Astrocyte (in vitro differentiated cells and primary cell): Measurements from ENCODE around the gene PDZD2. TPM values are rescaled to one million over a fixed set of nuclear protein-coding genes. Genes with fewer than 3 reads are reported as not detected.

Source experiments
- DNase-seq: peaks from one replicate; pipeline ENCODE4 v3.0.0-alpha.2; 2010; ENCODE audit warnings: low read depth
- FAIRE-seq: peaks from 2 replicates; lab custom pipeline; 2011; peaks lifted over from hg19 to GRCh38; lab: Jason Lieb, UNC
- H2AFZ ChIP-seq: 2 replicates; pipeline ENCODE4 v1.6.0; 2012; ENCODE audit warnings: low read depth, low read length, inconsistent platforms
- H3K27ac ChIP-seq: 2 replicates; pipeline ENCODE4 v1.5.1; 2011; ENCODE audit warnings: low read depth, low read length, inconsistent platforms
- H3K27me3 ChIP-seq: 2 replicates; pipeline ENCODE4 v1.6.0; 2011; ENCODE audit warnings: low read length, inconsistent platforms; ENCODE audit not compliant: insufficient read depth
- H3K36me3 ChIP-seq: 2 replicates; pipeline ENCODE4 v1.5.1; 2011; ENCODE audit warnings: low read length, inconsistent platforms; ENCODE audit not compliant: insufficient read depth
- H3K4me1 ChIP-seq: 2 replicates; pipeline ENCODE4 v1.5.1; 2011; ENCODE audit warnings: low read length, inconsistent platforms; ENCODE audit not compliant: insufficient read depth
- H3K4me2 ChIP-seq: 2 replicates; pipeline ENCODE4 v1.6.0; 2012; ENCODE audit warnings: low read length, inconsistent platforms
- H3K4me3 ChIP-seq: 2 replicates; pipeline ENCODE4 v1.5.1; 2011; ENCODE audit warnings: low read depth, mild to moderate bottlenecking, low read length, inconsistent platforms; ENCODE audit not compliant: insufficient read depth
- H3K79me2 ChIP-seq: 2 replicates; pipeline ENCODE4 v1.6.0; 2012; ENCODE audit warnings: mild to moderate bottlenecking, low read length, inconsistent platforms; ENCODE audit not compliant: insufficient read depth
- H3K9ac ChIP-seq: 2 replicates; pipeline ENCODE4 v1.6.0; 2012; ENCODE audit warnings: mild to moderate bottlenecking, low read length, inconsistent platforms
- H3K9me3 ChIP-seq: 2 replicates; pipeline ENCODE4 v1.5.1; 2012; ENCODE audit warnings: low read depth, mild to moderate bottlenecking, low read length, inconsistent platforms; ENCODE audit not compliant: insufficient read depth
- H4K20me1 ChIP-seq: 2 replicates; pipeline ENCODE4 v1.6.0; 2012; ENCODE audit warnings: low read length, inconsistent platforms; ENCODE audit not compliant: insufficient read depth
- H3K27ac Mint-ChIP-seq: one replicate; pipeline ENCODE4 v1.8.0; 2021; ENCODE audit warnings: mild to moderate bottlenecking, mixed read lengths; ENCODE audit not compliant: unreplicated experiment
- H3K27me3 Mint-ChIP-seq: one replicate; pipeline ENCODE4 v1.8.0; 2021; ENCODE audit warnings: low read depth, mixed read lengths; ENCODE audit not compliant: unreplicated experiment
- H3K36me3 Mint-ChIP-seq: one replicate; pipeline ENCODE4 v1.8.0; 2021; ENCODE audit warnings: low read depth, mixed read lengths; ENCODE audit not compliant: unreplicated experiment
- H3K4me1 Mint-ChIP-seq: one replicate; pipeline ENCODE4 v1.8.0; 2021; ENCODE audit warnings: low read depth, mixed read lengths; ENCODE audit not compliant: unreplicated experiment
- H3K4me3 Mint-ChIP-seq: one replicate; pipeline ENCODE4 v1.8.0; 2021; ENCODE audit warnings: mild to moderate bottlenecking, moderate library complexity, mixed read lengths; ENCODE audit not compliant: unreplicated experiment
- H3K9me3 Mint-ChIP-seq: one replicate; pipeline ENCODE4 v1.8.0; 2021; ENCODE audit warnings: mild to moderate bottlenecking, mixed read lengths; ENCODE audit not compliant: unreplicated experiment
- CTCF ChIP-seq: IDR thresholded peaks from 2 replicates; pipeline ENCODE4 v1.5.1; 2011; ENCODE audit warnings: low read depth, mild to moderate bottlenecking, inconsistent platforms, low read length, moderate library complexity; ENCODE audit not compliant: insufficient read depth
- EZH2 ChIP-seq: IDR thresholded peaks from 2 replicates; pipeline ENCODE4 v1.6.1; 2012; ENCODE audit warnings: mild to moderate bottlenecking, low read length, inconsistent platforms; ENCODE audit not compliant: insufficient read depth
- total RNA-seq: library from RNA; stranded (reverse); gene quantifications from 2 replicates; pipeline ENCODE4 v1.2.1, GENCODE V29; 2021

Gene PDZD2
- total RNA-seq, 1 donor from 2014 or later: 10.3 TPM

GRCh38 chr5:32090026-32090754 is 451.3 kb downstream of the PDZD2 start:
- Histone ChIP-seq H3K9me3 (no peaks in the 10 kb centered on the region), H3K27me3 (no peaks in the 10 kb centered on the region), H3K4me3 (no peak overlapping the region), H2AFZ (no peak overlapping the region), H4K20me1 (no peaks in the 10 kb centered on the region), H3K36me3 (peaks cover 2% of the 10 kb centered on the region), H3K4me2 (no peak overlapping the region), H3K79me2 (no peaks in the 10 kb centered on the region), H3K4me1 (no peaks in the 10 kb centered on the region), H3K9ac (no peak overlapping the region), H3K27ac (no peak overlapping the region)
- peaks cover 11% of the 10 kb centered on the region for H3K4me1 Mint-ChIP-seq
- no peaks in the 10 kb centered on the region for H3K9me3 Mint-ChIP-seq
- H3K27ac Mint-ChIP-seq: no peak overlapping the region
- no peak for FAIRE-seq
- no peak overlapping the region for H3K4me3 Mint-ChIP-seq
- TF ChIP-seq CTCF (no peak), EZH2 (no peak)
- H3K27me3 Mint-ChIP-seq: no peaks in the 10 kb centered on the region
- peaks cover 26% of the 10 kb centered on the region for H3K36me3 Mint-ChIP-seq
- DNase-seq: no peak

GRCh38 chr5:32090755-32091128 is 451.8 kb downstream of the PDZD2 start:
- Histone ChIP-seq H4K20me1 (no peaks in the 10 kb centered on the region), H3K27me3 (no peaks in the 10 kb centered on the region), H3K79me2 (no peaks in the 10 kb centered on the region), H3K9ac (no peak overlapping the region), H3K36me3 (peaks cover 2% of the 10 kb centered on the region), H3K4me1 (no peaks in the 10 kb centered on the region), H3K4me2 (no peak overlapping the region), H3K4me3 (no peak overlapping the region), H3K27ac (no peak overlapping the region), H2AFZ (no peak overlapping the region), H3K9me3 (no peaks in the 10 kb centered on the region)
- H3K36me3 Mint-ChIP-seq: peaks cover 29% of the 10 kb centered on the region
- DNase-seq: no peak
- H3K9me3 Mint-ChIP-seq: no peaks in the 10 kb centered on the region
- H3K4me1 Mint-ChIP-seq: peaks cover 14% of the 10 kb centered on the region
- no peak overlapping the region for H3K27ac Mint-ChIP-seq
- no peak overlapping the region for H3K4me3 Mint-ChIP-seq
- TF ChIP-seq CTCF (no peak), EZH2 (no peak)
- no peak for FAIRE-seq
- H3K27me3 Mint-ChIP-seq: no peaks in the 10 kb centered on the region
